ENCODE measurements around the gene PUM1.
"Not testable (repeated sequence)": the region's sequence is repeated elsewhere in the genome, so short reads cannot be mapped to it uniquely, and the experiment has no call there.

PUM1 gene

GRCh38 chr1:31042656-31043055 lies 22.9 kb downstream of the PUM1 start:
- H3K9me3 ChIP-seq = no peaks in the 10 kb centered on the region
- H3K36me3 ChIP-seq = peaks cover 9% of the 10 kb centered on the region; the same call in 1 of the 2 replicates
- H3K27me3 ChIP-seq = no peaks in the 10 kb centered on the region
- H3K4me3 ChIP-seq (ENCODE audit: low read depth, low read length) = no peak overlapping the region
- DNase-seq = no peak
- no peaks in the 10 kb centered on the region for H3K4me1 ChIP-seq
- TF ChIP-seq, protein P1, sequence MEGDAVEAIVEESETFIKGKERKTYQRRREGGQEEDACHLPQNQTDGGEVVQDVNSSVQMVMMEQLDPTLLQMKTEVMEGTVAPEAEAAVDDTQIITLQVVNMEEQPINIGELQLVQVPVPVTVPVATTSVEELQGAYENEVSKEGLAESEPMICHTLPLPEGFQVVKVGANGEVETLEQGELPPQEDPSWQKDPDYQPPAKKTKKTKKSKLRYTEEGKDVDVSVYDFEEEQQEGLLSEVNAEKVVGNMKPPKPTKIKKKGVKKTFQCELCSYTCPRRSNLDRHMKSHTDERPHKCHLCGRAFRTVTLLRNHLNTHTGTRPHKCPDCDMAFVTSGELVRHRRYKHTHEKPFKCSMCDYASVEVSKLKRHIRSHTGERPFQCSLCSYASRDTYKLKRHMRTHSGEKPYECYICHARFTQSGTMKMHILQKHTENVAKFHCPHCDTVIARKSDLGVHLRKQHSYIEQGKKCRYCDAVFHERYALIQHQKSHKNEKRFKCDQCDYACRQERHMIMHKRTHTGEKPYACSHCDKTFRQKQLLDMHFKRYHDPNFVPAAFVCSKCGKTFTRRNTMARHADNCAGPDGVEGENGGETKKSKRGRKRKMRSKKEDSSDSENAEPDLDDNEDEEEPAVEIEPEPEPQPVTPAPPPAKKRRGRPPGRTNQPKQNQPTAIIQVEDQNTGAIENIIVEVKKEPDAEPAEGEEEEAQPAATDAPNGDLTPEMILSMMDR (IDR thresholded peaks at IDR 0.05; ENCODE audit: low read depth, low read length) = no peak

DNA sequence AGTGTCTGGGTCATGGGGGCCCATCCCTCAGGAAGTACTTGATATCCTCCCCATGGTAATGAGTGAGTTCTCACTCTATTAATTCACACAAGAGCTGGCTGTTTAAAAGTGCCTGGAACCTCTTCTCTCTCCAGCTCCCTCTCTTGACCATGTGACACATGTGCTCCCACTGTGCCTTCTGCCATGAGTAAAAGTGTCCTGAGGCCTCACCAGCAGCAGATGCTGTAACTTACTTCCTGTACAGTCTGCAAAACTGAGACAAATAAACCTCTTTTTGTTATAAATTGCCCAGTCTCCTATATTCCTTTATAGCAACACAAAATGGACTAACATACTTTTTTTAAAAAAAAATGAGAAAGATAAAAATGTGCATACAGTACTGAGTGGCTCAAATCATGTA lies 24.0 kb downstream of the PUM1 start:
- TF ChIP-seq, protein P1 (IDR thresholded peaks at IDR 0.05; ENCODE audit: low read depth, low read length) = no peak
- H3K27me3 ChIP-seq = no peaks in the 10 kb centered on the region
- H3K4me1 ChIP-seq = no peaks in the 10 kb centered on the region
- no peaks in the 10 kb centered on the region for H3K9me3 ChIP-seq
- no peak for DNase-seq
- H3K4me3 ChIP-seq (ENCODE audit: low read depth, low read length) = no peak overlapping the region
- H3K36me3 ChIP-seq = peaks cover 8% of the 10 kb centered on the region

- Histone ChIP-seq H3K27me3 (no peaks in the 10 kb centered on the region), H3K4me1 (no peaks in the 10 kb centered on the region), H3K36me3 (peaks cover 8% of the 10 kb centered on the region), H3K9me3 (no peaks in the 10 kb centered on the region), H3K4me3 (ENCODE audit: low read depth, low read length) (no peak overlapping the region)
- TF ChIP-seq, protein P1 (IDR thresholded peaks at IDR 0.05; ENCODE audit: low read depth, low read length) = no peak
- DNase-seq = no peak
Measured at GRCh38 chr1:31040038-31040437, 25.5 kb downstream of the PUM1 start.

GRCh38 chr1:31038935-31039334 lies 26.6 kb downstream of the PUM1 start:
- not testable (repeated sequence) for H3K4me1 ChIP-seq, H3K36me3 ChIP-seq

DNA sequence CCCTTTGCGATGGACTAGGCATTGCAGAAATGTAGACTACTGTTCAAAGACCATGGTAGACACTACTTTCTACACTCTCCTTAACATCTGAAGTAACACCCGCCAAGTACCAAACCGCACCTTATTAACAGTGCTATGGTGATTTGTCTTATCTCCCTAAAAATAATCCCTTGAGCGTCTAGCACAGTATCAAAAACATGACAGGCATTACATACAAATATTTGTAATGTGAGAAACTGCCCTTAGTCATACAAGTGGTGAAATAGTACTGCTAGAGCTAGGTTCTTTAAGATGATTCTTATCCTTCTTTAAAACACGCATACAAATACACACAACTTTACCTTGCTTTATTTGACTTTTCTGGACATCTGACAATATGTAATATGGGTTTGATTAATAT lies 27.2 kb downstream of the PUM1 start:
- H3K4me3 ChIP-seq (ENCODE audit: low read depth, low read length) = no peak overlapping the region
- H3K27me3 ChIP-seq = no peaks in the 10 kb centered on the region
- H3K9me3 ChIP-seq = no peaks in the 10 kb centered on the region
- H3K36me3 ChIP-seq = peaks cover 3% of the 10 kb centered on the region
- no peaks in the 10 kb centered on the region for H3K4me1 ChIP-seq
- DNase-seq = no peak
- TF ChIP-seq, protein P1 (IDR thresholded peaks at IDR 0.05; ENCODE audit: low read depth, low read length) = no peak

More at GRCh38 chr1:31038935-31039334, 26.6 kb downstream of the PUM1 start:
- H3K4me3 ChIP-seq (ENCODE audit: low read depth, low read length); H3K9me3 ChIP-seq; H3K27me3 ChIP-seq; DNase-seq: not testable (repeated sequence)

DNA sequence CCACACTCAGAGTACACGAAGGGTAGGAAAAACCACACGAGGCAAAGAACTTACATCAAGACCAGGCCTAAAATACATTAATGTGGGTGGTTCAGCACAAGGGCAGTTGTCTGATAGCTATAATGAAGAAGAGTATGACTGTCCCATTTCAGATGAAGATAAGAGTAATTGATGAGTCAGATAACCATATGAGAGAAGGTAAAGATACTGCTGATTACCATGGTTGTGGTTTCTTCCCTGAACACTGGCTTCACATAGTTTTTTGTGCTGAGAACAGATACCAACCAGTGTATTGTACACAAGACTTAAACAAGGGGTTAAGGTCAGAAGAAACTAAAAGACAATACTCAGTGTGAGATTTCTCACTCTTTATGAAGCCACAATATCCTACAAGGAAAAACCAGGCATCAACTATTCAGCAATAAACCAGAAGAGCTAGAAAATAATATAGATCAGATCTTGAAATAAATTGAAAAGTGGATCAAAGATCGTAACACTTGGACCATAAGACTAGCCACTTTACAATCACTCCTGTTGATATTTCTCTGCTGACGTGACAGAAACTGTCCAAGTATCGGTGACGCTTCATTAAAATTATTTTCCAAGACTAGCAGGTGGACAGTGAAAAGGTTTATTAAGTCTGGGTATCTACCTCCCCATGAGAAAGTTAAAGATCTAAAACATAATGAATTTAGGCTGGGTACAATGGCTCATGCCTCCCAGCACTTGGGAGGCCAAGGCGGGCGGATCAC lies 28.6 kb downstream of the PUM1 start:
- peaks cover 3% of the 10 kb centered on the region for H3K36me3 ChIP-seq

More for the DNA sequence above, 28.6 kb downstream of the PUM1 start:
- Histone ChIP-seq H3K9me3 (no peaks in the 10 kb centered on the region), H3K27me3 (no peaks in the 10 kb centered on the region), H3K4me1 (no peaks in the 10 kb centered on the region), H3K4me3 (ENCODE audit: low read depth, low read length) (no peak overlapping the region)
- DNase-seq = no peak
- TF ChIP-seq, protein P1 (IDR thresholded peaks at IDR 0.05; ENCODE audit: low read depth, low read length) = no peak
